GM21447 (cell line): Measurements from ENCODE around the gene PKD2L1.
A peak's percentile ranks its signal among the peaks of the same experiment; 100 is the strongest.
"Not testable (repeated sequence)": the region's sequence is repeated elsewhere in the genome, so short reads cannot be mapped to it uniquely, and the experiment has no call there.

ENCODE experiments used
- ATAC-seq: cut with Tn5 transposase; IDR thresholded peaks from one replicate; pipeline ENCODE4 v1.9.1; 2021; ENCODE audit not compliant: unreplicated experiment

PKD2L1 gene

GRCh38 chr10:100334762-100335161, 4.7 kb upstream of the PKD2L1 start:
- ATAC-seq: no peak

- ATAC-seq: no peak
Measured at GRCh38 chr10:100333661-100334440, 3.8 kb upstream of the PKD2L1 start.

- no peak for ATAC-seq
Measured at GRCh38 chr10:100333106-100333505, 3.1 kb upstream of the PKD2L1 start.

- ATAC-seq: no peak
Measured at GRCh38 chr10:100328198-100328597, 1.8 kb downstream of the PKD2L1 start.

- ATAC-seq: no peak
Measured at GRCh38 chr10:100327718-100328009, 2.4 kb downstream of the PKD2L1 start.

GRCh38 chr10:100327007-100327717, 2.9 kb downstream of the PKD2L1 start:
- ATAC-seq: peak; percentile 99

GRCh38 chr10:100325158-100325557, 4.9 kb downstream of the PKD2L1 start:
- no peak for ATAC-seq

- no peak for ATAC-seq
Measured at GRCh38 chr10:100319707-100320402, 10.2 kb downstream of the PKD2L1 start.

- no peak for ATAC-seq
Measured at GRCh38 chr10:100318207-100318606, 11.8 kb downstream of the PKD2L1 start.

GRCh38 chr10:100315615-100316014, 14.4 kb downstream of the PKD2L1 start:
- no peak for ATAC-seq

GRCh38 chr10:100311298-100311697, 18.7 kb downstream of the PKD2L1 start:
- no peak for ATAC-seq

- no peak for ATAC-seq
Measured at GRCh38 chr10:100307684-100308083, 22.3 kb downstream of the PKD2L1 start.

GRCh38 chr10:100306861-100307260, 23.2 kb downstream of the PKD2L1 start:
- ATAC-seq: no peak

- no peak for ATAC-seq
Measured at GRCh38 chr10:100304414-100304813, 25.6 kb downstream of the PKD2L1 start.

GRCh38 chr10:100303724-100304319, 26.2 kb downstream of the PKD2L1 start:
- ATAC-seq: no peak

- not testable (repeated sequence) for ATAC-seq
Measured at GRCh38 chr10:100301123-100301522, 28.9 kb downstream of the PKD2L1 start.

GRCh38 chr10:100297242-100297641, 32.8 kb downstream of the PKD2L1 start:
- ATAC-seq: no peak

- ATAC-seq: no peak
Measured at GRCh38 chr10:100293066-100293465, 37.0 kb downstream of the PKD2L1 start.

GRCh38 chr10:100292300-100292699, 37.7 kb downstream of the PKD2L1 start:
- ATAC-seq: not testable (repeated sequence)

GRCh38 chr10:100291356-100291755, 38.7 kb downstream of the PKD2L1 start:
- ATAC-seq: no peak

GRCh38 chr10:100289641-100290040, 40.4 kb downstream of the PKD2L1 start:
- ATAC-seq: no peak

- no peak for ATAC-seq
Measured at GRCh38 chr10:100288196-100288595, 41.8 kb downstream of the PKD2L1 start.
